Measurements from ENCODE around the gene NDUFS8.

The NDUFS8 gene

GRCh38 chr11:68052137-68052873 lies 21.8 kb downstream of the NDUFS8 start:
- no peak for DNase-seq

DNA sequence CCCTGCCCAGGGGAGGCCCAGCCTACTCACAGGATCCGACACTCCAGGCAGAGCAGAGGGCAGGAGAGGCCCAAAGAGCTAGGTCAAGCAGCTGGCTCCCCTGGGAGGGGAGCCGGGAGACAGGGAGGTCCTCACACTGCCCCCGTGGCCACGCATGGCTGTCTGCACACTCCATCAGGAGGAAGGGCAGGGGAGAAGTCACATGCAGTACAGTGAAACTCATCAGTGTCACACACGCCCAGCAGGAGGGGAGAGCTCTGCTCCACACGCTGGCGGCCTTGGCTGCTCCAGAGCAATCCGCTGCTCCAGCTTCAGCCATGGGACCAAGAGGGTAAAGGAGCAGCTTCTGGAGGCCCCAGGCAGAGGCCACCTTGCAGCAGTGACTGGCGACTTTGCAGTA lies 22.6 kb downstream of the NDUFS8 start:
- no peak for DNase-seq

- no peak for DNase-seq
These were observed 23.7 kb downstream of the NDUFS8 start for GRCh38 chr11:68053981-68054812.

DNA sequence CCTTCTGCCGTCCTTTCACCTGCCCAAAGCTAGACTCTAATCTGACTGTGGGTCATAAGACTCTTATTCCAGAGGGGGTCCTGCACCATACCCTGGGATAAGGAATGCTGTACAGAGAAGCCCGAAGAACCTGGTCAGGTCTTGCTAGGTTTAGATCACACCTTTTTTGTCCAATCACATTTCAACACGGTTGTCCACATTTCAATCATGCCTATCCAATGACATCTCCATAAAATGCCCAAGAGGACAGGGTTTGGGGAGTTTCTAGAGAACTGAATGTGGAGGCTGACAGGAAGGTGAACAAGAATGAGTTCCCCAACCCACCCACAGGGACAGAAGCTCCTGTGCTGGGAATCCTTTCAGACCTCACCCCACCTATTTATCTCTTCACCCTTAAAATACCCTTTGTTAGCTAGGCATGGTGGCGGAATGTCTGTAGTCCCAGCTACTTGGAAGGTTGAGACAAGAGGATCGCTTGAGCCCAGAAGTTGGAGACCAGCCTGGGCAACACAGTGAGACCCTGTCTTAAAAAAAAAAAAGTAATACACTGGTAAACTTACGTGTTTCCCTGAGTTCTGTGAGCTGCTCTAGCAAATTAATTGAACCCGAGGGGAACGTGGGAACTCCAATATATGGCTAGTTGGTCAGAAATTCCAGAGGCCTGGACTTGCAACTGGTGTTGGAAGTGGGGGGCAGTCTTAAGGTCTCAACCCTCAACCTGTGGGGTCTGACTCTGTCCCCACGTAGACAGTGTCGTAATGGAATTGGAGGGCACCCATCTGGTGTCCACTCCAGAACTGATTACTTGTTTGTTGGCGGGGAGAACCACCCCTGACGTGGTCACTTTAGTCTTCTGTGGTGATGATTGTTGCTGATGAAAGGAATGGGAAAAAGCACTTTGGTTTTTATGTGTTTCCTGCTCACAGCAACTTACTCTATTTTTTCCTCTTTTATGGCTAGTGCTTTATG lies 26.1 kb downstream of the NDUFS8 start:
- DNase-seq, result no peak

DNA sequence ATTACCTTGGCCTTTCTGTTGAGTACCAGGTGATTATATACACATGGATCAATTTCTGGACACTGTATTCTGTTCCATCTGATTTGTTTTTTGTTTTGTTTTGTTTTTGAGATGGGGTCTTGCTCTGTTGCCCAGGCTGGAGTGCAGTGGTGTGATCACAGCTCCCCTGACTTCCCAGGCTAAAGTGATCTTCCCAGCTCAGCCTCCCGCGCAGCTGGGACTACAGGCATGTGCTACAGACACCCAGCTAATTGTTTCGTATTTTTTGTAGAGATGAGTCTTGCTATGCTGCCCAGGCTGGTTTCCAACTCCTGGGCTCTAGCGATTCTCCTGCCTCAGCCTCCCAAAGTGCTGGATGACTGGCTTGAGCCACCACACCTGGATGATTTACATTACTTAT lies 27.3 kb downstream of the NDUFS8 start:
- DNase-seq, result no peak

DNA sequence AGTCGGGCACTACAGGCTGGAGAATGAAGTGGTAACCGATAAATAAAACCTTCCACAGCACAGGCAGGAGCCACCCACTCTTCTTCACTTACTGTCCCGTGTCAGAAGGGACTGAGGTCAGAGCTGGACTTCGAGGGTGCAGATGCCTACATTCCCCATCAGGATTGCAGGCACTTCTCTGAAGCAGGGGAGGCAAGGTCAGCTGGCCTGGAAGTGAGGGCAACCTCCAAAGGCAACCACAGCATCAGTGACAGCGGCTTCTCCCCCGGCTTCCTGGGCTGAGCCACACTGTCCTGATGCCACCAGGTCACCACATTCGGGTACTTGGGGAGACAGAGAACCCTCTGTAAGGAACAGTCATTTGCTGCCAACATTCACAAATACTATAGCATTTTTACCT lies 31.0 kb downstream of the NDUFS8 start:
- no peak for DNase-seq

- DNase-seq, result no peak
These were observed 34.4 kb downstream of the NDUFS8 start for GRCh38 chr11:68064926-68065325.

DNA sequence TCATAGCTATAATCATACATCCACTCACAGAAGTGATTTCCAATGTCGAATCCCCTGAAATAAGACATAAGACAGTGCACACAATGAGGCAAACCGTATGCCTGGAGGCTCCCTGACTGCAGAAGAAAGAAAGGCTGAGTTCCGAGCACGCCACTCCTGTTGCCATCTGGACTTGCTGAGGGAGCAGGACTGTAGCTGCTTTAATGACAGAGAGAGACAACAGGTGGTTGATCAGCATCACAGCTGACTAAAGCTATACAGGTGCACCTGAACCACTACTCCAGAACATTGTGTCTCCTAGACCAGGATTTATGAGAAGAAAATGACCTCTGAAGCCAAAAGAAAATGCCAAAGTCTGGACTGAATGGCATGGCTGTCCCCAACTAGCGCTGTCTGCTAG lies 35.4 kb downstream of the NDUFS8 start:
- DNase-seq, result no peak

DNA sequence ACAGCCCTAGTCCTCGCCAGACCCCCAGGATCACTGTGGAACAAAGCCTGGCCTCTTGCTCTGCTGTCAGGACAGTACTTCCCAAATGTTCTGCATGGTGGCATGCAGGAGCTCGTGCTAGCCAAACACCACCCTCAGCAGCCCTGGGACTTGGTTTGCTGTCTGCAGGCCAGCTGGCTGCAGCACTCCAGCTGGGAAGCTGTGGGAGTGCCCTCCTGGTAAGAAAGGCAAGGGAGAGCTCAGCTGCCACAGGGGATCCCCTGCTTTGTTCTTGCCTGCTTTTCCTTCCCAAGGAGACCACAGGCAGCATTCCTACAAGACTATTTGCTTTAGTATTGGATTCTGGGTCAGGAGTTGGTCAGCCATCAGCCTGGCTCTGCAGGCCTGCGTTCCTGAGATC lies 36.3 kb downstream of the NDUFS8 start:
- DNase-seq, result no peak

DNA sequence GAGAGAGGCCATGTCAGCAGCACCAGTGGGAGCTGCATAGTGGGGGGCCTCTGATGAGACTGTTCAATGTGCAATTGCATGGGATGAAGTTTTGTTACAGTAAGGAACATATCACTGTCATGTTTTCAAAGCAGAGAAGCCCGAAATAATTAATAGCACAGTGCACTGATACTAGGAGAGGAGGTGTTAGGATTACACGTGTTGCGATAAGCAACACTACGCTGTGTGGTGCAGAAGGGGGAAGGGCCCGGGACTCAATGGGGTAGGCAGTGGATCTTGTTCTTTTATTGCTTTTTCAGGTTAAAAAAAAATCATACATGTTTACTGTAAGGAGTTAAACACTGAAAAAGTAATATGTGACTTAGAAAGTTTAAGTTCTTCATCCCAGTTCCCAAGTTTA lies 37.5 kb downstream of the NDUFS8 start:
- no peak for DNase-seq

GRCh38 chr11:68071281-68072048 lies 41.0 kb downstream of the NDUFS8 start:
- DNase-seq, result no peak

DNA sequence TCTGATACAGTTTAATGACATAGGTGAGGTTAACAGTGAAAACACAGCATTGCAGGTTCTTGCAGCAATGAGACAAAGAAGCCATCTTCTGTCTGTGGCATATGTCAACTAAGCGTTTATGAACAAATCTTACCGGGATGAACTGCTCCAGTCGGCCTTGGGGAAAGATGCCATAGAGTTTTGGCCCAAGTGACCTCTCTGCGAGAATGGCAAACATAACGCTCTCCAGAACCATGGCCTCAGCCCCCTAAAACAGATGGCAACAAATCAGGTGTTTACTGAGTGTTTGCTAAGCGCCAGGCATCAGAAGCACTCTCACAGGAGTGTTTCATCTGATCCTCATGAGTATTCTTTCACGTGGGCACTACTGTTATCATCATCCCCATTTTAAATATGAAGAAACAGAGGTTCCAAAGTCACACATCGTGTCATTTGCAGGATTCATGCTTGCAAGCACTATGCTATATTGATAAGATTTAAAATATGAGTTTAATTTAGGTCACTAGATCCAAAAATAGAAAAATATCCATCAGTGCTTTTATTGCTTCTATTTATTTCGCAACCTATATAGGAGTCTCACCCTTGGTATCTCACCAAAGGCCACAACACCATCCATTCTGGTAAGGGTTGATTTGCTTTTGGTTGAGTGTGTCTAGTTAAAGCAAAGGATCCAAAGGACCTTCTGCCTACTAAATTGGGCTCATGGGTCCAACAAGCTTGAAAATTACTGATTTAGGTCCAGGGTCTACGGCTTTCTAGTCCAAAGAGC lies 44.3 kb downstream of the NDUFS8 start:
- DNase-seq, result no peak

GRCh38 chr11:68076371-68077042 lies 46.0 kb downstream of the NDUFS8 start:
- no peak for DNase-seq

DNA sequence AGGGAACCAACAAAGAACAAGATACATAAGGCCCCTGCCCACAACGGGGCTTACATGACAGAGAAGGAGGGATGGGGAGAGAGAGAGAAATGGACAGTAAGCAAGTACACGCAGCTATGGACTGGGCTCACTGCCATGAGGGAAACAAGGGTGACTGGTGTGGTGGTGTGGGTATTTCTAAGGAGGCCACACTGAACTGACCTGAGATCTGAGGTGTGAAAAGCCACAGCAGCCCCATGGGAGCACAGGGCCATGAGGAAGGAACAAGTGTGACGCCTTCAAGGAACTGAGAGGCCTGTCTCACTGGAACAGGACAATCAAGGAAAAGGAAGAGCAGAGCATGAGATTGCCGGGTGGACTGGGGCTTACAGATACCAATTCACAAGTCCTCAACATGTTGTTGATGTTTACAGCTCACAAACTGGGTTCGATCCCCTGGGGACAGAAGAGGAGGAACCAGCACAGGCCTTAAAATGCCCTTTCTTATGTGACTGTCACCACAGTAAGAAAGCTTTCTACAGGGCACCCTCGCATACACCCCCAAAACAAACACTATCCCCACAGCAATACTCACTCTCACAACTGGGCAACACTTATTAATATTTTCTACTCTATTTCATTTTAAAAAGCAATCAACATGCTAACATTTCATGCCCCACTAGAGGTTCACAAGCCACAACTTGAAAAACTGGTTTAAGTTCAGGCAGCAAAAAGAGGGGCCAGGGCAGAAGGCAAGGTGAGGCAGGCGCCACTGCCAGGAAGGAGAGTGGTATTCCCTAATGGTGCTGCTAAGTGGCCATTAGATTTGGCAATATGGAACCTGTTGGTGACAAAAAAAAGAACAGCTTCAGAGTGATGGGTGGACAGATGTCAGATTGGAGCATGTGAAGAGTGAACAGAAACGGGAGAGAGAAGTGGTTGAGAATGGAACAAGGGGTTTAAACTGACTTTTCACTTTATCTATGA lies 47.4 kb downstream of the NDUFS8 start:
- DNase-seq, result no peak

DNA sequence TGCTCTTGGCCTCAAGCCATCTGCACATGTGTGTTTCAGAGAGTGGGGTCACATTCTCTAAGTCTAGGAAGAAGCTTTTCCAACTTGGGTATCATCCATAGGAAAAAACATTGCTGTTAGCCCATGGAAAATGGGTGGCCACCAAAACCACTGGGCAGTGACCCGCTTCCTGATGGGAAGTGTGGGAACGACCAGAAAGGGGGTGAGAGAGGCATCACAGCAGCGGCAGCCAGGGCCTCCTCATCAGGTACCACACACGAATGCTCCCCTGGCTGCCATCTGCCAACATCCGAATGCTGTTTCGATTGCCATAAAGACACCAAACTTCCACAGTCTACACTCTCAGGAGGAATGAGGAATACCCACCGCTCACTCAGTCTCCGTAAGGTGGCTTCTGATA lies 50.4 kb downstream of the NDUFS8 start:
- no peak for DNase-seq

DNA sequence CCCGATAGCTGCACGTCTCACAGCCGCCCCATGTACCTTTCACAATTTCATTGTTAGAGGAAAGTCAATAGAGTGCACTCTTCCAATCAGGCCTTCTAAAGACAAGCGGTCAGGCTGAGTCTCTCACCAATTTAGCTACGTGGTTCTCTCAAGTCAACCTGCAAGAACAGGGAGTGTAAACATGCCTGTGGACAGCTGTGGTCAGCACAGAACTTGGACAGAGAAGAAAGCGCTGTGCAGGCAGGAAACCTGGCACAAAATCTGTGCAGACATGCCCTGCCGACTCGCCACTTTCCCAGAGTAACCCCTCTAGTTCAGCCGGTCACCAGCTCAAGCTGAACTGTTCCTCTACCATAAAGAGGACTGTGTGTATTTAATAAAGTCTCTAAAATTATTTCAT lies 51.2 kb downstream of the NDUFS8 start:
- DNase-seq, result no peak

DNA sequence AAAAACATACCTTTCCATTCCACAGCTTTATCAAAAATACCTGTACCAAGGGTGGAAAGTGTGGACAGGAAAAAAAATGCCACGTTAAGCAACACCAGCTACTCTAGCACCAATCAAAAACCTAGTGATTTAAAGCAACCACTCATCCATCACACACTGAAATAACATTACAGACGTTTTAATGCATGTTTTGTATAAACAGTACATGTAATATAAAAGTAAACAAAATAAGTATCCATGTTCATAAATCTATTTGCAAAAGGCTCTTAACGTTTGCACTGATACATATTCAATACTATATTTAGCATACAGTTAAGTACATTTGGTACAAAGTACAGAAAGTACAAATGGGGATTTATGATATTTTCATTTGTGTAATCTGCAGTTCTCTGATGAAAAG lies 52.0 kb downstream of the NDUFS8 start:
- no peak for DNase-seq

DNA sequence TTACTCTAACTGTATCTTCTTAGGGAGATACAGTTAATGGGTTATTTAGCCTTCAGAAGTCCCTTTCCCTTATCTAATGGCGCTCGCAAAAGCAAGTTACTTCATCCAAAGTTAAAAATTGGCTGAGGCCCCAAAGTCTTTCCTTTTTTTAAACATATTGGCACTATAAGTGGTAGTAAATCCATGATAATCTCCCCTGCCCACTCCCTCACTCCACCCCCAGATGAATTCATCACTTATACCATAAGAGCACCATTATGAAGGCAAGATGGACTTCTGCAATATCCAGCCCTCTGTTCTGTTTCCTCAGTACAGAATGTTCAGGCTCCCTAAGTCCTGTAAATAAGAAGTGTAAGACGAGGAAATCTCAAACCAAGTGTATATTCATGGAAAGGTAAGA lies 53.0 kb downstream of the NDUFS8 start:
- DNase-seq, result no peak

Data from NCI-H226 (cell line).